ENCODE results near the gene FES.

DNA sequence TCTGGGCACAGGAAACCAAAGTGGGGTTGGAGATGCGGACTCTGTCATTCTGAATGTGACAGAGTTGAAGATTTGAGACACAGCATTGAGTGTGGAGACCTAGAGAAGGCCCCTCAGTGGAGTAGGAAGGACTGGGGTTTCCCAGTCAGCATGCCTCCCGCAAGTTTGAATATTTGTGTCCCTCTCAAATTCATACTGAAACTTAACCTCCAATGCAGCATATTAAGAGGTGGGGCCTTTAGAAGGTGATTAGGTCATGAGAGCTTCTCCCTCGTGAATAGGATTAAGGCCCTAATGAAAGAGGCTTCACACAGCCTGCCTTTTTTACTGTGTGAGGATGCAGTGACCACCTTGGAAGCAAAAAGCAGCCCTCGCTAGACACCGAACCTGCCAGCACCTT is 40.1 kb downstream of the FES start:
- TF ChIP-seq, protein P1, sequence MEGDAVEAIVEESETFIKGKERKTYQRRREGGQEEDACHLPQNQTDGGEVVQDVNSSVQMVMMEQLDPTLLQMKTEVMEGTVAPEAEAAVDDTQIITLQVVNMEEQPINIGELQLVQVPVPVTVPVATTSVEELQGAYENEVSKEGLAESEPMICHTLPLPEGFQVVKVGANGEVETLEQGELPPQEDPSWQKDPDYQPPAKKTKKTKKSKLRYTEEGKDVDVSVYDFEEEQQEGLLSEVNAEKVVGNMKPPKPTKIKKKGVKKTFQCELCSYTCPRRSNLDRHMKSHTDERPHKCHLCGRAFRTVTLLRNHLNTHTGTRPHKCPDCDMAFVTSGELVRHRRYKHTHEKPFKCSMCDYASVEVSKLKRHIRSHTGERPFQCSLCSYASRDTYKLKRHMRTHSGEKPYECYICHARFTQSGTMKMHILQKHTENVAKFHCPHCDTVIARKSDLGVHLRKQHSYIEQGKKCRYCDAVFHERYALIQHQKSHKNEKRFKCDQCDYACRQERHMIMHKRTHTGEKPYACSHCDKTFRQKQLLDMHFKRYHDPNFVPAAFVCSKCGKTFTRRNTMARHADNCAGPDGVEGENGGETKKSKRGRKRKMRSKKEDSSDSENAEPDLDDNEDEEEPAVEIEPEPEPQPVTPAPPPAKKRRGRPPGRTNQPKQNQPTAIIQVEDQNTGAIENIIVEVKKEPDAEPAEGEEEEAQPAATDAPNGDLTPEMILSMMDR (IDR thresholded peaks at IDR 0.05): no peak
- no peak for TF ChIP-seq EP300 (IDR thresholded peaks at IDR 0.05; ENCODE audit: low read depth)
- TF ChIP-seq POLR2A (IDR thresholded peaks at IDR 0.05): no peak

Measured in transverse colon (tissue), 3 donors.